IPS-18c (cell line): ENCODE data around the gene KIN.
"Not testable (repeated sequence)": the region's sequence is repeated elsewhere in the genome, so short reads cannot be mapped to it uniquely, and the experiment has no call there.

Experiments
- H3K4me3 ChIP-seq: 2 replicates; pipeline ENCODE4 v1.7.0; 2013; ENCODE audit warnings: low read depth, mild to moderate bottlenecking, low read length, moderate library complexity; ENCODE audit not compliant: insufficient read depth
- H3K9me3 ChIP-seq: one replicate; pipeline ENCODE4 v1.6.1; 2013; ENCODE audit warnings: mild to moderate bottlenecking, low read length, moderate library complexity; ENCODE audit not compliant: control insufficient read depth, insufficient read depth

The KIN gene, protein sequence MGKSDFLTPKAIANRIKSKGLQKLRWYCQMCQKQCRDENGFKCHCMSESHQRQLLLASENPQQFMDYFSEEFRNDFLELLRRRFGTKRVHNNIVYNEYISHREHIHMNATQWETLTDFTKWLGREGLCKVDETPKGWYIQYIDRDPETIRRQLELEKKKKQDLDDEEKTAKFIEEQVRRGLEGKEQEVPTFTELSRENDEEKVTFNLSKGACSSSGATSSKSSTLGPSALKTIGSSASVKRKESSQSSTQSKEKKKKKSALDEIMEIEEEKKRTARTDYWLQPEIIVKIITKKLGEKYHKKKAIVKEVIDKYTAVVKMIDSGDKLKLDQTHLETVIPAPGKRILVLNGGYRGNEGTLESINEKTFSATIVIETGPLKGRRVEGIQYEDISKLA

DNA sequence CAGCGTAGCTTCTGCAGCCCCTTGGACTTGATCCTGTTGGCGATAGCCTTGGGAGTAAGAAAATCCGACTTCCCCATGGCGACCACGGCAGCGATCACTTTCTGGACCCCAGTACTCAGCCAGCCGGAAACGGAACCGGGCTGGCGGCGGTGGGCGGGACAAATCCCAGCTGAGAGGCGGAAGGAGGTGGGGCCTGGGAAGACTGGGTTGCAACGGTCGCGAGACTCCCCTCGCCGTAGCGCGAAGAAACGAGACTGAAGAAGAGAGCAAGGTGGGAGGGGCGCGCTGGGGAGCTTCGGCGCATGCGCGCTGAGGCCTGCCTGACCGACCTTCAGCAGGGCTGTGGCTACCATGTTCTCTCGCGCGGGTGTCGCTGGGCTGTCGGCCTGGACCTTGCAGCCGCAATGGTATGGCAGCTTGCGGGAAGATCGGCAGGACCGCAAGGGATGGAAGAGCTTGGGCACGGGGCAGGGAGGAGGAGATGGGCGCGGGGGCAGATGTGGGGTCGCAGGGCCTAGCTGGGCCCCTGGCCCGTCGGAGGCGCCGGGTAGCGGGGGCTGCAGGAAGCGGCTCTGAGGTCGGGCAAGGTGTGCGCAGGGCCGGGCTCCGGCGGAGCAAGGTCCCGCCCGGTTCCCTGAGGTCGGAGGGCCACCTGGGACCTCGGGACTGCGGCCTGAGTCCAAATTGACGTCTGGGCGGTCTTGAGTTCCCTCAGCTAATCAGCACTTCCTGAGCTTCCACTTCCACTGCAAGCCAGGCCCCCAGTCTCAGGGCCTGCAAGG lies at the start of gene KIN, which contains the start of gene ATP5F1C:
Gene KIN (minus strand): TSS at position 137 of the 782 bp plus-strand sequence. CDS start 60 bp downstream, at position 77.
Gene ATP5F1C (plus strand): TSS at position 321 of the 782 bp plus-strand sequence. CDS start 31 bp downstream, at position 352.
- Histone ChIP-seq H3K9me3 (no peaks in the 10 kb centered on the region), H3K4me3 (peak within 1 kb of the TSS; percentile 99)

DNA sequence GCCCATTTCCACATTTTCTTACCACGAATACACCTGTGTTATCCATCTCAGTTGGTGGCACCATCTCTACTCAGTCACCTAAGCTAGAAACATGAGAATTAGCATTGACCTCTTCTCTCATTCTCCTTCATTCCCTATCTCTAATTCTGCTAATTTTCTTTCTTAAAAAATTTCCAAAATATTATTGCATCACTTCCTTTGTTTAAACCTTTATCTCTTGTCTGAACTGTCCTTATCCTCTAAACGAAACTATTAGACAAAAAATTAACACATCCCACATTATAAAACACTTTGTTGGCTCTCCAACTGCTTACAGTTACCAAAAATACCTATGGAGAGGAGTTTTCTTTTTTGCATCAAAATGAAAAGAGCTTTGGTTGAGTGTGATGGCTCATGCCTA lies 48.8 kb upstream of the KIN start:
- H3K9me3 ChIP-seq: peaks cover 2% of the 10 kb centered on the region
- H3K4me3 ChIP-seq: no peak overlapping the region

DNA sequence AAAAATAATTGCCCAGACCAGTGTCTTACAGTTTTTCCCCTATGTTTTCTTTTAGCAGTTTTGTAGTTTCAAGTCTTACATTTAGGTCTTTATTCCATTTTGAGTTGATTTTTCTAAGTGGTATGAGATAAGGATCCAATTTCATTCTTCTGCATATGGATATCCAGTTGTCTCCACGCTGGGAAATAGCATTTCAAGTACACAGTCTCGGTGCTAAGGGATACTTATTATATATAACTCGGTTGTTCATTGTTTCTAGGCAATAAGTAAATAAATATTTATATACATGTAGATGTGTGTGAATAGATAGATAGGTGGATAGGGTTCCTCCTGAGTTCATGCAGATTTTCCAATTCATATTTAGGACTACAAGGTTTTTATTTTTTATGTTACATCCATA lies 46.5 kb upstream of the KIN start:
- Histone ChIP-seq H3K9me3 (peaks cover 2% of the 10 kb centered on the region), H3K4me3 (no peak overlapping the region)

DNA sequence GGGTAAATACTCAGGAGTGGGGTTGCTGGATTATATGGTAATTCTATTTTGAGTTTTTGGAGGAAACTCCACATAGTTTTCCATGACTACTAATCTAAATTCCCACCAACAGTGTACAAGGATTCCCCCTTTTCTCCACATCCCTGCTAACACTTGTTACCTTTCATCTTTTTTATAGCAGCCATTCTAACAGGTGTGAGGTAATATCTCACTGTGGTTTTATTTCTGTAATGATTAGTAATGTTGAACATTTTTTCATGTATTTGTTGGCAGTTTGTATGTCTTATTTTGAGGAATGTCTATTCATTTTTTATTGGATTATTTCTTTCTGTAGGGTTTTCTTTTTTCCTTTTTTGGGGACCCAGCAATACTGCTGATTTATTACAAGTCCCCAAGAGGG lies 45.4 kb upstream of the KIN start:
- Histone ChIP-seq H3K4me3 (no peak overlapping the region), H3K9me3 (peaks cover 2% of the 10 kb centered on the region)

- Histone ChIP-seq H3K4me3 (no peak overlapping the region), H3K9me3 (peaks cover 2% of the 10 kb centered on the region)
Observed at GRCh38 chr10:7832060-7832459, 44.3 kb upstream of the KIN start.

GRCh38 chr10:7829289-7829834 lies 41.6 kb upstream of the KIN start:
- no peak overlapping the region for H3K4me3 ChIP-seq

GRCh38 chr10:7826971-7827370 lies 39.2 kb upstream of the KIN start:
- H3K4me3 ChIP-seq: no peak overlapping the region
- no peaks in the 10 kb centered on the region for H3K9me3 ChIP-seq

More at GRCh38 chr10:7829289-7829834, 41.6 kb upstream of the KIN start:
- H3K9me3 ChIP-seq: no peaks in the 10 kb centered on the region

- Histone ChIP-seq H3K9me3 (no peaks in the 10 kb centered on the region), H3K4me3 (no peak overlapping the region)
Observed at GRCh38 chr10:7824251-7824650, 36.5 kb upstream of the KIN start.

GRCh38 chr10:7819121-7819460 lies 31.3 kb upstream of the KIN start:
- H3K4me3 ChIP-seq: peak overlapping the region; percentile 97

GRCh38 chr10:7818295-7819120 lies 30.7 kb upstream of the KIN start, which contains the start of gene TAF3:
Gene TAF3, plus strand, starts transcription at chr10:7818505. Its CDS starts 205 bp downstream, at chr10:7818710.
- Histone ChIP-seq H3K4me3 (peak within 1 kb of the TSS; percentile 97), H3K9me3 (no peaks in the 10 kb centered on the region)

More at GRCh38 chr10:7819121-7819460, 31.3 kb upstream of the KIN start:
- H3K9me3 ChIP-seq: no peaks in the 10 kb centered on the region

GRCh38 chr10:7817984-7818294 lies 30.1 kb upstream of the KIN start:
- no peaks in the 10 kb centered on the region for H3K9me3 ChIP-seq
- peak overlapping the region; percentile 97 for H3K4me3 ChIP-seq

GRCh38 chr10:7817576-7817975 lies 29.8 kb upstream of the KIN start:
- H3K9me3 ChIP-seq: no peaks in the 10 kb centered on the region
- peak overlapping the region; percentile 97; the same call in 1 of the 2 replicates for H3K4me3 ChIP-seq

DNA sequence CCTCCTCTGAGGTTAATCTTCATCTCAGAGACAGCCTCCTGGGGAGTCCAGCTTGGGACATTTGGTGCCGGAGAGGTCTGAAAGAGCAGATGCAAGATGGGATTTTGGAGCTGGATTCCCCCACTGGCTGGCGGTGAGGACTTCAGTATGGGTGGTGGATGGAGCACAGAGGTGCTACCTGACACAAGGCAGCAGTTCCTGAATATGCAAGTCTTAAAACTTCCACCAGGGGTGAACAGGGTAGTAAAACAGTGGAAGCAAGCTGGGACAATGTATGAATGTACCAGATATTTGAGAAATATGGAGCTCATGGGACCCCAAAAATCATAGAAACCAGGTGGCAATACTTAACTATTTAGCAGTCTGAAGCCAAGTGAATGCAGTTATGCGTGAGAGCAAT lies 25.7 kb upstream of the KIN start:
- no peak overlapping the region for H3K4me3 ChIP-seq
- H3K9me3 ChIP-seq: no peaks in the 10 kb centered on the region

- not testable (repeated sequence) for H3K9me3 ChIP-seq
Observed at GRCh38 chr10:7811743-7812142, 23.9 kb upstream of the KIN start.

DNA sequence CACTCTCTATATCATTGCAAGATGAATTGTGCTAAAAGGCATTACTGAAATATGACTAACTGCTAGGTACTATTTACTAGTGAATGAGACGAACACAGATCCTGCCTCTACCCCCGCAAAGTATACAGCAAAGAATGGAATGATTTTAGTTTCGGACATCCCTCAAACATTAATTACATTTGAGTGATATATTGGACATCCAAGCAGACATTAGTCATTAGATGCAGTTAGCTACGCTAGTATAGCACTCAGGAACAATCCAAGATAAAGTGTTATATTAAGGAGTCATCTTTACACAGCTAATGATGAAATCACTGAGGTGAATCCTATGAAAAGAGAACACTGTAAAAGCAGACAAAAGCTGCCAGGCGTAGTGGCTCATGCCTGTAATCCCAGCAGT lies 23.2 kb upstream of the KIN start:
- Histone ChIP-seq H3K4me3 (no peak overlapping the region), H3K9me3 (no peaks in the 10 kb centered on the region)

More at GRCh38 chr10:7811743-7812142, 23.9 kb upstream of the KIN start:
- not testable (repeated sequence) for H3K4me3 ChIP-seq

DNA sequence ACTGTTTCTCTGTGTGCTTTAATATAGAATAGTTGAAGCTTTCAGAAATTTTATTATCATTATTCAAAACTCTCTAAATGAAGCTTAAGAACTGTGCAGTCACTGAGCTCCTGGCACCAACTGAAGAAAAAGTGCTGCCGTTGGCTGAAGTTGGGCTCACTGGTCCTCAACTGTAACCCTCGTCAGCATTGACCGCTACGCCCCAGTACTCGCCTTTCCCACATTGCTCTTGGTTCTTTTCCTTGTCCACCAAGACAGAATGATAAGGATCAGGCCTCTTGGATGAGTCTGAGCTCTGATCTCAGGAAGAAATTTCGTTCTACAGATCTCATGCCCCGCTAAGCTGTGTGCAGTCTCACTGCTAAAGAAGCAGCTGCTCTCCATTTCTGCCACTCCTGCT lies 22.6 kb upstream of the KIN start:
- Histone ChIP-seq H3K9me3 (no peaks in the 10 kb centered on the region), H3K4me3 (no peak overlapping the region)

GRCh38 chr10:7808686-7809267 lies 21.0 kb upstream of the KIN start:
- H3K9me3 ChIP-seq: no peaks in the 10 kb centered on the region
- H3K4me3 ChIP-seq: no peak overlapping the region
